A549 (cell line): Measurements from ENCODE around the gene PPP4R1. TPM values are rescaled to one million over a fixed set of nuclear protein-coding genes. Genes with fewer than 3 reads are reported as not detected.

Experiments used
- ATAC-seq, 2 experiments: fragments of 200-7000 bp in 1 of 2; fragments of >200 bp in 1 of 2; cut with Nextera tagmentation in 1 of 2; cut with Tn5 transposase in 1 of 2; 3 replicates each; pipeline versions ENCODE4 v1.8.0 to v1.9.1; 2018 to 2020; ENCODE audit warnings: mild to moderate bottlenecking in 1 of 2, moderate library complexity in 1 of 2
- CTCF ChIA-PET: fragments of 300-600 bp; sonication (Branson Sonifier 250); formaldehyde crosslinking; extraction: SDS; loops from one replicate; lab custom pipeline; 2021; ENCODE audit warnings: antibody characterized with exemption, inconsistent platforms; lab: Yijun Ruan, JAX
- POLR2A ChIA-PET: fragments of 350-600 bp; formaldehyde crosslinking; extraction: SDS; loops from one replicate; lab custom pipeline; 2021; ENCODE audit warnings: antibody characterized with exemption, inconsistent platforms; lab: Yijun Ruan, JAX
- DNase-seq, 2 experiments: peaks; one replicate each; pipeline versions ENCODE4 v3.0.0 to v3.0.0-alpha.2; 2011 to 2016; ENCODE audit warnings: low read depth in 1 of 2, low spot score in 1 of 2
- FAIRE-seq: peaks from 2 replicates; lab custom pipeline; 2011; peaks lifted over from hg19 to GRCh38; lab: Jason Lieb, UNC
- H3K27ac ChIP-seq, 2 experiments: fragments of >200 bp; sonication (Bioruptor Twin); formaldehyde crosslinking; 3 replicates each; pipeline ENCODE4 v1.5.1; 2016 to 2017
- H3K4me1 ChIP-seq: fragments of >200 bp; sonication (Bioruptor Twin); formaldehyde crosslinking; 3 replicates; pipeline ENCODE4 v1.6.1; 2016
- H3K4me2 ChIP-seq: fragments of >200 bp; sonication (Bioruptor Twin); formaldehyde crosslinking; 3 replicates; pipeline ENCODE4 v1.6.1; 2016
- H3K4me3 ChIP-seq: fragments of >200 bp; sonication (Bioruptor Twin); formaldehyde crosslinking; 3 replicates; pipeline ENCODE4 v1.5.1; 2016
- H3K9me3 ChIP-seq: fragments of >200 bp; sonication (Bioruptor Twin); formaldehyde crosslinking; 3 replicates; pipeline ENCODE4 v1.6.1; 2016
- BHLHE40 ChIP-seq: IDR thresholded peaks from 2 replicates; pipeline ENCODE4 v1.6.1; 2012; ENCODE audit warnings: low read depth, low read length, inconsistent platforms
- CBX8 ChIP-seq: fragments of 200-600 bp; sonication (generic); IDR thresholded peaks from 2 replicates; pipeline ENCODE4 v1.6.1; 2016
- CEBPB ChIP-seq, 2 experiments: fragments of >200 bp in 1 of 2; sonication (Bioruptor Twin) in 1 of 2; formaldehyde crosslinking in 1 of 2; IDR thresholded peaks; 2 replicates each; pipeline ENCODE4 v1.6.1; 2012 to 2016
- CHD4 ChIP-seq: fragments of 200-600 bp; sonication (generic); IDR thresholded peaks from 2 replicates; pipeline ENCODE4 v1.6.1; 2016; ENCODE audit warnings: antibody characterized with exemption, mild to moderate bottlenecking, borderline replicate concordance
- EP300 ChIP-seq, 2 experiments: fragments of >200 bp; sonication (Bioruptor Twin); formaldehyde crosslinking; IDR thresholded peaks; 2 replicates in 1 of 2; 3 replicates in 1 of 2; pipeline ENCODE4 v1.6.1; 2016 to 2017
- ESRRA ChIP-seq: fragments of 150-350 bp; IDR thresholded peaks from 2 replicates; pipeline ENCODE4 v1.6.1; 2014; ENCODE audit warnings: mild to moderate bottlenecking, low read length, borderline replicate concordance
- FOSB ChIP-seq: fragments of 250-450 bp; sonication (Bioruptor Pico); IDR thresholded peaks from 2 replicates; pipeline ENCODE4 v1.5.0; 2020; ENCODE audit warnings: mild to moderate bottlenecking, moderate library complexity
- FOSL2 ChIP-seq, 2 experiments: fragments of 450-650 bp in 1 of 2; fragments of >200 bp in 1 of 2; sonication (Bioruptor Twin) in 1 of 2; formaldehyde crosslinking; IDR thresholded peaks; 2 replicates each; pipeline versions ENCODE4 v1.5.0 to v1.6.1; 2016 to 2020; ENCODE audit warnings: mild to moderate bottlenecking in 1 of 2, moderate library complexity in 1 of 2
- FOXS1 ChIP-seq: fragments of 250-450 bp; sonication (Bioruptor Pico); IDR thresholded peaks from 2 replicates; pipeline ENCODE4 v1.5.0; 2020; ENCODE audit warnings: mild to moderate bottlenecking, moderate library complexity
- GATA3 ChIP-seq: IDR thresholded peaks from 2 replicates; pipeline ENCODE4 v1.6.1; 2012; ENCODE audit warnings: borderline replicate concordance
- HDAC2 ChIP-seq: fragments of 200-600 bp; sonication (generic); IDR thresholded peaks from 2 replicates; pipeline ENCODE4 v1.6.1; 2016
- HOXA7 ChIP-seq: fragments of 250-450 bp; sonication (Bioruptor Pico); IDR thresholded peaks from 2 replicates; pipeline ENCODE4 v1.5.0; 2020; ENCODE audit warnings: mild to moderate bottlenecking, moderate library complexity
- JUNB ChIP-seq: fragments of >200 bp; sonication (Bioruptor Twin); formaldehyde crosslinking; IDR thresholded peaks from 2 replicates; pipeline ENCODE4 v1.6.1; 2016
- KDM1A ChIP-seq: fragments of 200-600 bp; sonication (generic); IDR thresholded peaks from 2 replicates; pipeline ENCODE4 v1.6.1; 2016; ENCODE audit warnings: low read depth, mild to moderate bottlenecking
- KDM5A ChIP-seq: fragments of 200-600 bp; sonication (generic); IDR thresholded peaks from 2 replicates; pipeline ENCODE4 v1.6.1; 2016; ENCODE audit warnings: antibody characterized with exemption, mild to moderate bottlenecking
- MAFK ChIP-seq: fragments of 450-650 bp; IDR thresholded peaks from 2 replicates; pipeline ENCODE4 v1.6.1; 2014; ENCODE audit not compliant: partially characterized antibody
- MAX ChIP-seq: IDR thresholded peaks from 2 replicates; pipeline ENCODE4 v1.6.1; 2012
- MYC ChIP-seq: IDR thresholded peaks from 2 replicates; pipeline ENCODE4 v1.6.1; 2012; ENCODE audit warnings: mild to moderate bottlenecking, inconsistent platforms, low read length, improper control_type of control experiment, borderline replicate concordance
- NPAS2 ChIP-seq: fragments of 250-450 bp; sonication (Bioruptor Pico); IDR thresholded peaks from 2 replicates; pipeline ENCODE4 v1.8.0; 2022; ENCODE audit warnings: mild to moderate bottlenecking, moderate library complexity, borderline replicate concordance
- PHF8 ChIP-seq: fragments of 200-600 bp; sonication (generic); IDR thresholded peaks from 2 replicates; pipeline ENCODE4 v1.6.1; 2016; ENCODE audit warnings: low read depth, mild to moderate bottlenecking, antibody characterized with exemption, moderate library complexity, borderline replicate concordance
- POLR2A ChIP-seq: IDR thresholded peaks from 2 replicates; pipeline ENCODE4 v1.6.1; 2012; ENCODE audit warnings: mild to moderate bottlenecking, low read length
- RAD21 ChIP-seq, 2 experiments: fragments of >200 bp in 1 of 2; sonication (Bioruptor Twin) in 1 of 2; formaldehyde crosslinking in 1 of 2; IDR thresholded peaks in 1 of 2; conservative IDR thresholded peaks in 1 of 2; 2 replicates in 1 of 2; 3 replicates in 1 of 2; pipeline ENCODE4 v1.6.1; 2012 to 2018; ENCODE audit warnings: inconsistent platforms in 1 of 2
- RARB ChIP-seq: fragments of 250-450 bp; sonication (Bioruptor Pico); IDR thresholded peaks from 2 replicates; pipeline ENCODE4 v1.8.0; 2021; ENCODE audit warnings: mild to moderate bottlenecking, moderate library complexity
- SREBF2 ChIP-seq: fragments of 450-650 bp; IDR thresholded peaks from 2 replicates; pipeline ENCODE4 v1.6.1; 2014; ENCODE audit warnings: mild to moderate bottlenecking, moderate library complexity
- TFCP2L1 ChIP-seq: fragments of 250-450 bp; sonication (Bioruptor Pico); IDR thresholded peaks from 2 replicates; pipeline ENCODE4 v1.5.0; 2021; ENCODE audit warnings: mild to moderate bottlenecking
- TP53 ChIP-seq: fragments of 250-450 bp; sonication (Bioruptor Pico); IDR thresholded peaks from 2 replicates; pipeline ENCODE4 v1.5.0; 2021; ENCODE audit warnings: mild to moderate bottlenecking, moderate library complexity
- ZNF302 ChIP-seq: fragments of 250-450 bp; sonication (Bioruptor Pico); IDR thresholded peaks from 2 replicates; pipeline ENCODE4 v1.9.0; 2021; ENCODE audit warnings: inconsistent platforms, mild to moderate bottlenecking, moderate library complexity
- WGBS: methylation state at CpG from one replicate; pipeline ENCODE4 v1.1.6; 2017; ENCODE audit errors: missing lambda C conversion rate; 5-methylcytosine and 5-hydroxymethylcytosine counted together
- polyA plus RNA-seq, 4 experiments: library from polyadenylated mRNA; depleted of rRNA in 3 of 4; stranded (reverse); fragments of >200 nt; fragmentation: RNase III in 1 of 4; extraction: RNeasy Plus Mini Kit Qiagen cat#74134 plus additional on column Dnase treatment in 1 of 4; gene quantifications; 2 replicates in 3 of 4; 3 replicates in 1 of 4; pipeline ENCODE4 v1.2.3, GENCODE V29; 2011 to 2017
- TF ChIP-seq, protein P1 (sequence below): fragments of 200-600 bp; sonication (generic); IDR thresholded peaks from 2 replicates; pipeline ENCODE4 v1.6.1; 2016; ENCODE audit warnings: antibody characterized with exemption, mild to moderate bottlenecking, moderate library complexity

Gene PPP4R1
- polyA plus RNA-seq, 2 of the 4 experiments (the other 2 are of a cell fraction), result 40.1 to 97.3 TPM

- CTCF ChIA-PET, result interaction anchor here (2.1 kb wide), 1 partner anchor 14 kb away, joined by 8 read pairs; no protein-coding TSS in a partner anchor
Measured at GRCh38 chr18:9561759-9562158, 52.6 kb downstream of the PPP4R1 start.

DNA sequence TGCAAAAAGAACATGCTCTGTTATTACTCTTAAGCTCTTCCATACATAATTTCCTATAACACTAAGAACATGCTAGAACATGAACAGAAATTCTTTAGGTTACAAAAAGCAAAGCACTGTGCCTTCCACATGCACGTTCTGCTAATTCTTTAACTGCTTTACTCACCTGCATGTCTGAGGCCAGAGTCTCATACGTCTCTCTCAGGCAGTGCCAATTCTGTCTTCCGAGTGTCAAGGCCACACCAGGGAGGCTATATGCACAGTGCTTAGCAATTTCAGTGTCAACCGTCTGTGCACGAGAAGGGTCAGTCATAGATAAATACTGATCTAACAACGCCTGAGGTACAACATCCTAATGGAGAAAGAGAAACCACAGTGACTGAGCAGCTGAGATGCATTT, 55.1 kb downstream of the PPP4R1 start:
- H3K9me3 ChIP-seq, result no peaks in the 10 kb centered on the region
- CTCF ChIA-PET, result no interaction called here
- TF ChIP-seq GATA3 (no peak), BHLHE40 (no peak), MYC (no peak), CHD4 (no peak), POLR2A (no peak), FOXS1 (CRISPR knock-in tag) (no peak), RAD21 (conservative IDR thresholded peaks at IDR 0.05 in 1 of 2, IDR thresholded peaks at IDR 0.05 in 1 of 2) (no peak)
- TF ChIP-seq, all 56 proteins: peak for 0
- DNase-seq (no peak), FAIRE-seq (no peak), ATAC-seq (no peak)
- Histone ChIP-seq H3K4me3 (no peak overlapping the region), H3K4me1 (no peaks in the 10 kb centered on the region), H3K4me2 (no peak overlapping the region), H3K27ac (no peak overlapping the region)
- WGBS, result 94% methylated on average over 6 of the region's 6 CpGs
- POLR2A ChIA-PET, result no interaction called here

More at GRCh38 chr18:9561759-9562158, 52.6 kb downstream of the PPP4R1 start:
- H3K4me2 ChIP-seq, result no peak overlapping the region
- DNase-seq (no peak), ATAC-seq (no peak), FAIRE-seq (no peak)
- TF ChIP-seq HOXA7 (no peak), HDAC2 (no peak), ZNF302 (no peak), CBX8 (no peak), PHF8 (no peak)
- WGBS, result 92% methylated on average over 2 of the region's 2 CpGs
- no peaks in the 10 kb centered on the region for H3K9me3 ChIP-seq
- H3K4me1 ChIP-seq, result no peaks in the 10 kb centered on the region
- H3K27ac ChIP-seq, result no peak overlapping the region
- POLR2A ChIA-PET, result no interaction called here
- H3K4me3 ChIP-seq, result no peak overlapping the region

DNA sequence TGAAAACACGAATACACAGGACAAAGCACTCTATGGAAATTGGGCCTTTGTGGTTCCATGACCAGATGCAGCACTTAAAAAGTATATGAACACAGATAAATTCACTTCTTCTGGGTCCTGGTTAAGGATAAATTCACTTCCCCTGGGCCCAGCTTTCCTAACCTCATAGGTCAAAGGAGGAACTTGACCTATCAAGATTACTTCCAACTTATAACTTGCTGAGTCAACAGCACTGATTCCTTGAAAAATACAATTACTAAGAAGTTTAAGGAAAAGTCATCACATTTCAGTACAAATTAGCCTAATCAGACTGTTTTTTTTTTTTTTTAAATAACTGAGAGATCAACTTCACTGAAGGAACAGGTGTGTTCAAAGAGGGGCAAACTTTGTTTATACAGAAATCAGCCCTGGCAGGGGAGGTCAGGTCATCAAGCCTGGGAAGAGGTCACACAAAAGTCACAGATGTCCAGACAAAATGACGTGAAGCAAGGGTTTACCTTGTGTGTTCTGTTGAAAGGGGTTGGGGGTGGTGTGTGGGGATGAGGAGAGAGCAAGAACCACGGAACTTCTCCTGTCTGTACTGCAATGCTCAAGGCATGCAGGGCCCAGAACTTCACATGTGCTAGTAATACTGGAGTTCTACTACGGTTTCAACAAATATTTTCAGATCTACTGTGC, 55.8 kb downstream of the PPP4R1 start:
- no peak overlapping the region for H3K4me2 ChIP-seq
- 90% methylated on average over 4 of the region's 4 CpGs for WGBS
- POLR2A ChIA-PET, result no interaction called here
- TF ChIP-seq CBX8 (no peak), FOXS1 (CRISPR knock-in tag) (no peak), FOSB (CRISPR knock-in tag) (no peak), FOSL2 (IDR thresholded peaks at IDR 0.05) (no peak), FOSL2 (CRISPR knock-in tag; IDR thresholded peaks at IDR 0.05) (no peak), KDM1A (no peak), RARB (CRISPR knock-in tag) (no peak), CEBPB (IDR thresholded peaks at IDR 0.05) (no peak), TP53 (no peak)
- no peak for ATAC-seq
- DNase-seq, result no peak
- H3K4me1 ChIP-seq, result no peaks in the 10 kb centered on the region
- H3K9me3 ChIP-seq, result no peaks in the 10 kb centered on the region
- no peak overlapping the region for H3K4me3 ChIP-seq
- CTCF ChIA-PET, result no interaction called here
- FAIRE-seq, result no peak
- H3K27ac ChIP-seq, result no peak overlapping the region

DNA sequence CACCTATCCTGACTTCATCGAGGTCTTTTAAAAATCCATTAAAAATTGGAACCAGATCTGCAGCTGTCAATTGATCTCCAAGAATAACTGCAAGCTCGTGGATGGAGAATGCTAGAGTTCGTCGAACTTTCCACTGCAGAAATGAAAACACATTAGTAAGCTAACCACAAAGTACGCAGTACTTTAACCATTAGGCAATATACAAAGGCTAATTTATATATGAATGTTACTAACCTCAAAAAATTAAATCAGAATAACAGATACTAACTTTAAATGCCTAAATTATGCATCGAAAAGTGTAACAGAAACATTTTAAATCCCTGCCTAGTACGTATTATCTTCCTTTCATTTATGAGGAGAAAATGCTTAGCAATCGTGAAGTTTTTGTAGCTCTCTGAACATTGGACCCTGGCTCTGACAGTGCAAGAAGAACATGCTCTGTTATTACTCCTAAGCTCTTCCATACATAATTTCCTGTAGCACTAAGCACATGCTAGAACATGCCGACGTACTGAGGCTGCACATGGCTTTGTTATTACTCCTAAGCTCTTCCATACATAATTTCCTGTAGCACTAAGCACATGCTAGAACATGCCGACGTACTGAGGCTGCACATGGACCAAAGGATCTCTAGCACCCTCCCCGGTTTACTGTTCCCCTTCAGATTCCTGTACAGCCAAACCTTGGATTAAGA, 57.0 kb downstream of the PPP4R1 start:
- Histone ChIP-seq H3K9me3 (peaks cover 8% of the 10 kb centered on the region; the same call in 1 of the 3 replicates), H3K4me2 (no peak overlapping the region), H3K4me1 (no peaks in the 10 kb centered on the region), H3K27ac (no peak overlapping the region), H3K4me3 (no peak overlapping the region)
- TF ChIP-seq, protein P1, sequence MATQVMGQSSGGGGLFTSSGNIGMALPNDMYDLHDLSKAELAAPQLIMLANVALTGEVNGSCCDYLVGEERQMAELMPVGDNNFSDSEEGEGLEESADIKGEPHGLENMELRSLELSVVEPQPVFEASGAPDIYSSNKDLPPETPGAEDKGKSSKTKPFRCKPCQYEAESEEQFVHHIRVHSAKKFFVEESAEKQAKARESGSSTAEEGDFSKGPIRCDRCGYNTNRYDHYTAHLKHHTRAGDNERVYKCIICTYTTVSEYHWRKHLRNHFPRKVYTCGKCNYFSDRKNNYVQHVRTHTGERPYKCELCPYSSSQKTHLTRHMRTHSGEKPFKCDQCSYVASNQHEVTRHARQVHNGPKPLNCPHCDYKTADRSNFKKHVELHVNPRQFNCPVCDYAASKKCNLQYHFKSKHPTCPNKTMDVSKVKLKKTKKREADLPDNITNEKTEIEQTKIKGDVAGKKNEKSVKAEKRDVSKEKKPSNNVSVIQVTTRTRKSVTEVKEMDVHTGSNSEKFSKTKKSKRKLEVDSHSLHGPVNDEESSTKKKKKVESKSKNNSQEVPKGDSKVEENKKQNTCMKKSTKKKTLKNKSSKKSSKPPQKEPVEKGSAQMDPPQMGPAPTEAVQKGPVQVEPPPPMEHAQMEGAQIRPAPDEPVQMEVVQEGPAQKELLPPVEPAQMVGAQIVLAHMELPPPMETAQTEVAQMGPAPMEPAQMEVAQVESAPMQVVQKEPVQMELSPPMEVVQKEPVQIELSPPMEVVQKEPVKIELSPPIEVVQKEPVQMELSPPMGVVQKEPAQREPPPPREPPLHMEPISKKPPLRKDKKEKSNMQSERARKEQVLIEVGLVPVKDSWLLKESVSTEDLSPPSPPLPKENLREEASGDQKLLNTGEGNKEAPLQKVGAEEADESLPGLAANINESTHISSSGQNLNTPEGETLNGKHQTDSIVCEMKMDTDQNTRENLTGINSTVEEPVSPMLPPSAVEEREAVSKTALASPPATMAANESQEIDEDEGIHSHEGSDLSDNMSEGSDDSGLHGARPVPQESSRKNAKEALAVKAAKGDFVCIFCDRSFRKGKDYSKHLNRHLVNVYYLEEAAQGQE, result no peak
- TF ChIP-seq KDM5A (no peak), NPAS2 (no peak), SREBF2 (no peak), TFCP2L1 (no peak), KDM1A (no peak), ESRRA (no peak), MAFK (no peak), MAX (no peak), EP300 (IDR thresholded peaks at IDR 0.05) (no peak), JUNB (no peak)
- CTCF ChIA-PET, result interaction anchor here (1.2 kb wide), 1 partner anchor 10 kb away, joined by 5 read pairs; no protein-coding TSS in a partner anchor
- WGBS, result 93% methylated on average over 13 of the region's 13 CpGs
- FAIRE-seq (no peak), ATAC-seq (no peak), DNase-seq (no peak)
- POLR2A ChIA-PET, result no interaction called here
